H54 (cell line): ENCODE results near the gene AATF.

Experiments
- DNase-seq: peaks from one replicate; pipeline ENCODE4 v3.0.0; 2011; ENCODE audit warnings: low spot score, mixed read lengths; ENCODE audit not compliant: insufficient read length
- FAIRE-seq: peaks from 3 replicates; lab custom pipeline; 2011; peaks lifted over from hg19 to GRCh38; lab: Jason Lieb, UNC
- POLR2A ChIP-seq: IDR thresholded peaks from 2 replicates; pipeline ENCODE4 v1.6.1; 2011; ENCODE audit warnings: low read depth, mild to moderate bottlenecking, low read length

AATF gene

GRCh38 chr17:36971508-36971907 is 22.8 kb downstream of the AATF start:
- no peak for FAIRE-seq
- no peak for DNase-seq
- TF ChIP-seq POLR2A: no peak

GRCh38 chr17:36972186-36972700 is 23.5 kb downstream of the AATF start:
- no peak for FAIRE-seq

GRCh38 chr17:36972905-36973304 is 24.2 kb downstream of the AATF start:
- no peak for FAIRE-seq
- no peak for DNase-seq
- TF ChIP-seq POLR2A: no peak

More at GRCh38 chr17:36972186-36972700, 23.5 kb downstream of the AATF start:
- DNase-seq: no peak
- TF ChIP-seq POLR2A: no peak

- no peak for FAIRE-seq
- no peak for DNase-seq
- TF ChIP-seq POLR2A: no peak
Measured at GRCh38 chr17:36975922-36976515, 27.3 kb downstream of the AATF start.

- no peak for TF ChIP-seq POLR2A
- DNase-seq: no peak
- FAIRE-seq: no peak
Measured at GRCh38 chr17:36977066-36977465, 28.3 kb downstream of the AATF start.

GRCh38 chr17:36977568-36977967 is 28.8 kb downstream of the AATF start:
- DNase-seq: no peak
- TF ChIP-seq POLR2A: no peak
- no peak for FAIRE-seq

- no peak for FAIRE-seq
- no peak for TF ChIP-seq POLR2A
- no peak for DNase-seq
Measured at GRCh38 chr17:36978810-36979564, 30.2 kb downstream of the AATF start.

GRCh38 chr17:36979565-36979941 is 30.8 kb downstream of the AATF start:
- DNase-seq (no peak), FAIRE-seq (no peak)
- no peak for TF ChIP-seq POLR2A

GRCh38 chr17:36980280-36980761 is 31.6 kb downstream of the AATF start:
- TF ChIP-seq POLR2A: no peak
- no peak for FAIRE-seq

GRCh38 chr17:36983618-36984017 is 34.9 kb downstream of the AATF start:
- TF ChIP-seq POLR2A: no peak
- FAIRE-seq (no peak), DNase-seq (no peak)

More at GRCh38 chr17:36980280-36980761, 31.6 kb downstream of the AATF start:
- no peak for DNase-seq

- no peak for DNase-seq
- no peak for FAIRE-seq
- TF ChIP-seq POLR2A: no peak
Measured at GRCh38 chr17:36989173-36989572, 40.4 kb downstream of the AATF start.

GRCh38 chr17:36992701-36993100 is 43.9 kb downstream of the AATF start:
- no peak for TF ChIP-seq POLR2A
- no peak for FAIRE-seq
- no peak for DNase-seq

- no peak for TF ChIP-seq POLR2A
- no peak for DNase-seq
- no peak for FAIRE-seq
Measured at GRCh38 chr17:36993227-36993626, 44.5 kb downstream of the AATF start.

GRCh38 chr17:36994438-36994837 is 45.7 kb downstream of the AATF start:
- DNase-seq: no peak
- TF ChIP-seq POLR2A: no peak
- no peak for FAIRE-seq
